SJSA1 (cell line): ENCODE measurements around the gene MRTFA. TPM values are rescaled to one million over a fixed set of nuclear protein-coding genes. Genes with fewer than 3 reads are reported as not detected.

Experiments used
- DNase-seq, 2 experiments: peaks; one replicate each; pipeline ENCODE4 v3.0.0-alpha.2; 2015 to 2020; ENCODE audit warnings: low spot score in 2 of 2, low read depth in 1 of 2
- H3K27ac ChIP-seq: fragments of 250-450 bp; sonication (Bioruptor Pico); 2 replicates; pipeline ENCODE4 v1.5.1; 2020; ENCODE audit warnings: mild to moderate bottlenecking, moderate library complexity
- H3K27me3 ChIP-seq: fragments of 250-450 bp; sonication (Bioruptor Pico); replicated peaks from 2 replicates; pipeline ENCODE4 v1.5.1; 2020; ENCODE audit warnings: mild to moderate bottlenecking, moderate library complexity
- H3K36me3 ChIP-seq: fragments of 250-450 bp; sonication (Bioruptor Pico); 2 replicates; pipeline ENCODE4 v1.5.1; 2020; ENCODE audit warnings: mild to moderate bottlenecking
- H3K4me1 ChIP-seq: fragments of 250-450 bp; sonication (Bioruptor Pico); replicated peaks from 2 replicates; pipeline ENCODE4 v1.6.1; 2021; ENCODE audit warnings: mild to moderate bottlenecking
- H3K4me3 ChIP-seq: fragments of 250-450 bp; sonication (Bioruptor Pico); 2 replicates; pipeline ENCODE4 v1.5.1; 2020; ENCODE audit warnings: mild to moderate bottlenecking
- H3K9me3 ChIP-seq: fragments of 250-450 bp; sonication (Bioruptor Pico); replicated peaks from 2 replicates; pipeline ENCODE4 v1.5.1; 2020; ENCODE audit warnings: mild to moderate bottlenecking
- total RNA-seq: library from RNA; depleted of rRNA; stranded (reverse); fragments of >200 nt; shearing (Covaris generic); gene quantifications from 2 replicates; pipeline ENCODE4 v1.2.3, GENCODE V29; 2014

Gene MRTFA
- total RNA-seq, 1 experiment from 2014 or later, result 27.8 TPM

- Histone ChIP-seq H3K4me3 (no peak overlapping the region), H3K27me3 (no peaks in the 10 kb centered on the region), H3K9me3 (no peaks in the 10 kb centered on the region; the same call in 1 of the 2 replicates), H3K36me3 (peaks cover 90% of the 10 kb centered on the region), H3K27ac (no peak overlapping the region), H3K4me1 (peaks cover 18% of the 10 kb centered on the region)
- DNase-seq, result no peak
Observed at GRCh38 chr22:40422558-40423309, 213.8 kb downstream of the MRTFA start.

DNA sequence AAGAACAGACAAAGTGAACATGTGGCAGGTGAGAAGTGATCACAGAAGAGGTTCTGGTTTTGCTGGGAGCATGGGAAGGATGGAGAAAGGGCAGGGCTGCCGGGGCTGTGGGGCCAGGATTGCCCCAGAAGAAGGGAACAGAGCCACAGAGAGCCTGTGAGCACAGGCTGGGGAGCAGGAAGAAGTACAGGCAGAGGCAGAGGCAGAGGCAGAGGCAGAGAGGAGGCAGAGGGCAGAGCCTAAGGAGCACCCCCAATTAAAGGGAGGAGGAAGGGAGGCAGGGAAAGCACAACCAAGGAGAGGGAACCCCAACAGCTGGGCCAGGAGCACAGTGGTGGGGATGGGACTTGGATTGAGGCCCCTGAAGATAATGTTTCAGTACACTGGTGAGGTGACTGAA lies 214.6 kb downstream of the MRTFA start:
- Histone ChIP-seq H3K4me1 (peaks cover 10% of the 10 kb centered on the region), H3K4me3 (no peak overlapping the region), H3K27ac (no peak overlapping the region), H3K36me3 (peaks cover 88% of the 10 kb centered on the region), H3K27me3 (no peaks in the 10 kb centered on the region), H3K9me3 (no peaks in the 10 kb centered on the region)
- DNase-seq, result no peak

DNA sequence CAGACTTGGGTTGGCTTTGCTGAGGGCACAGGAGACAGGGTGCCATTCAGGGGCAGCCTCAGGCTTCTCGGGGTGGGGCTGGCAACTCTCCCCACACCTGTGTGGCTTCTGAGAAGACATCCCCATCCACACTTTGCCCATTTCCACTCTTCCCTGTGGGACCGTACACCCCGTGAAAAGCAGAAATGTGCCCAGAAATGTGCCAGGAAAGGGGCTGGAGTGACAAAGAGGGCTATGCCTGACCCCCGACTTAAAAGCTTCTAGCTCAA lies 215.5 kb downstream of the MRTFA start:
- Histone ChIP-seq H3K27ac (no peak overlapping the region), H3K4me3 (no peak overlapping the region), H3K9me3 (no peaks in the 10 kb centered on the region), H3K27me3 (no peaks in the 10 kb centered on the region), H3K4me1 (peaks cover under 1% of the 10 kb centered on the region; the same call in 1 of the 2 replicates), H3K36me3 (peaks cover 93% of the 10 kb centered on the region)
- no peak for DNase-seq

GRCh38 chr22:40420341-40421081 lies 216.0 kb downstream of the MRTFA start:
- H3K27ac ChIP-seq, result no peak overlapping the region
- DNase-seq, result no peak
- no peak overlapping the region for H3K4me3 ChIP-seq
- H3K9me3 ChIP-seq, result no peaks in the 10 kb centered on the region
- H3K36me3 ChIP-seq, result peaks cover 92% of the 10 kb centered on the region
- no peaks in the 10 kb centered on the region for H3K4me1 ChIP-seq
- no peaks in the 10 kb centered on the region for H3K27me3 ChIP-seq

DNA sequence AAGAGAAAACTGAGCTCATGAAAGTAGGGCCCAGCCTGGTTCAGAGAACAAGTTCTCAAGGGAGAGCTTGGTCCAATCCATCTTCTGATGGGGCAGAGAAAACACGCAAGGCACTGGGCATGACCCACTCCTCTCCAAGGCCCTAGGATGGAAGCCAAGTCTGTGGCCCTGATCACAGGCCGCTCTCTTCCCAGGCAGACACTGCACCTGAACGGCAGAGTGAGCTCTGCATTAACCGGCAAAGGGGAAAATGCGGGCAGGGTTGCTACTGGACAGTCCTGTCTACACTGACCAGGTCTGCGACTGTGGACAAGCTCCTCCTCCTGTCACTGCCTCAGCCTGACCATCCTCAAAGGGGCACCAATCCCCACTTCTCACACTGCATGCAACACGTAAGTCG lies 216.8 kb downstream of the MRTFA start:
- Histone ChIP-seq H3K9me3 (no peaks in the 10 kb centered on the region), H3K27me3 (no peaks in the 10 kb centered on the region), H3K27ac (no peak overlapping the region), H3K36me3 (peaks cover 86% of the 10 kb centered on the region), H3K4me1 (no peaks in the 10 kb centered on the region), H3K4me3 (no peak overlapping the region)
- DNase-seq, result no peak

DNA sequence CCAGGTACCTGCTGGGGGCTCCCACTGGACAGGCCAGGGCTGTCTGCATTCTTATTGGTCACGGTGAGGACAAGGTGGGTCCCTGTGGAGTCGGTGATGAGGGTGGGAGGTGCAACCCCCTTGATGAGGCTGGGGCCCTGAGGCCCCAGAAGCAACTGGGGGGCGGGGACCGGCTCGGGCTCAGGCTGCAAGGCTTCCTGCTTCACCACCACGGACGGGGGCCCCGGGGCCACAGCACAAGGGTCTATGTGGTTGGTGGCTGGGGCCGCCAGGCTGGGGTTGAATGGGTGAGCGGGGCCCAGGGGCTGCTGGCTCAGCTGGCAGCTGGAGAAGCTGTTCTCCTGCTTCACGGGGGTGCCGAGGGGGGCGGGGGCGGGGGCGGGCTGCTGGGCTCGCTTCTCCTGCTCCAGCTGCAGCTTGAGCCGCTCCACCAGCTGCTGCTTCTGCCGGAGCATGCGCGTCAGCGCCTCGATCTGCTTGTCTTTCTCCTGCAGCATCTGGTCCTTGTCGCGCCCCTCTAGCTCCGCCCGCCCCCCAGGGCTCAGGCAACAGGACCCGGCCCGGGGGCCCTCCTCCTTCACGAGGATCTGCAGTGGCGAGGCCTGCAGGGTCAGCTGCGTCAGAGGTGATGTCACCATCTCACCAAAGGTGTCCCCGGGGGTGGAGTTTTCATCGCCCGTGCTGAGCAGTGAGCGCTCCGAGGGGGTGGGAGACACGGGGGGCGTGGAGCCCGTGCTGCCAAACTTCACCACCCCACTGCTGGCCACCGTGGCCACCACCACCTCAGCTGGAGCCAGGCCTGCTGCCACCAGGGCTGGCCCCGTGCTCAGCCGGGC lies 217.9 kb downstream of the MRTFA start:
- no peaks in the 10 kb centered on the region for H3K27me3 ChIP-seq
- no peak overlapping the region for H3K4me3 ChIP-seq
- H3K36me3 ChIP-seq, result peaks cover 82% of the 10 kb centered on the region
- no peaks in the 10 kb centered on the region for H3K9me3 ChIP-seq
- no peak overlapping the region for H3K27ac ChIP-seq
- DNase-seq, result no peak
- no peaks in the 10 kb centered on the region for H3K4me1 ChIP-seq

GRCh38 chr22:40417881-40418280 lies 218.6 kb downstream of the MRTFA start:
- Histone ChIP-seq H3K36me3 (peaks cover 75% of the 10 kb centered on the region), H3K27ac (no peak overlapping the region), H3K9me3 (no peaks in the 10 kb centered on the region), H3K4me3 (no peak overlapping the region), H3K27me3 (no peaks in the 10 kb centered on the region), H3K4me1 (no peaks in the 10 kb centered on the region)
- DNase-seq, result no peak

DNA sequence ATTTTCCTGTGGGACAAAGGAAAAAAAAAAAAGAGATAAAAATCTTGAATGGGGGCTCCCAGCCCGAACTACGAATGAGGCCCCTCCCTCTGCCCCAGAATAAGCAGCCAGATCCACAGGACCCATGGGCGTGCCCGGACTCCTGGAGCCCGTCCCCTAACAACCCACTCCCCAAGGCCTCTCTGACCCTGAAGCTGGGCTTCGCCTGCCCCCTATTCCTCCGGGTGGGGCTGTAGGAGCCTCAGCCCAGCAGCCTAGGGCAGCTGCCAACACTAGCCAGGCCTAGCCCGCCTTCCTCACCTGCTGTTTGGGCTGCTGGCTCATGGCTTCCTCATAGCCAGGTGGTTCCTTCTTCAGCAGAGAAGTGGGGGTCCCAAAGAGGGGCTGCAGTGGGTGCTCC lies 219.5 kb downstream of the MRTFA start:
- no peak for DNase-seq
- Histone ChIP-seq H3K4me3 (no peak overlapping the region), H3K36me3 (peaks cover 75% of the 10 kb centered on the region), H3K9me3 (no peaks in the 10 kb centered on the region), H3K27ac (no peak overlapping the region), H3K27me3 (no peaks in the 10 kb centered on the region), H3K4me1 (no peaks in the 10 kb centered on the region)

DNA sequence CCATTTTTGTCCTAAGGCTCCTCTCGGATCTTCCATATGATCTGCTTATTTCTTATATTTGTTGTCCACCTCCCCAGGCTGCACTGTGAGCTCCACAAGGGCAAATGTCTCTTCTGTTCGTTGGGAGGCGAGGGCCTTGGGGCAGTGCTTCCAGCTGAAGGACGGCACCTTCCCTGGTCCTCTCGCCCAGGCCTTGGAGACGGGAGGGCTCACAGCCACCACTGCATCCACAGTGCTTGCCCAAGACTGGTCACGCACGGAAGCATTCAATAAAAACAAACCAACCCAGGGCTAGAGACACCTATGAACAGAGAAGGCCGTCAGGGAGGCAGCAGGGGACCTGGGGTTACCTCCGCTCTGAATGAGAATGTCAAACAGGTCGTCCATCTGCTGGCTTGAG lies 219.9 kb downstream of the MRTFA start:
- H3K9me3 ChIP-seq, result no peaks in the 10 kb centered on the region
- no peaks in the 10 kb centered on the region for H3K4me1 ChIP-seq
- no peaks in the 10 kb centered on the region for H3K27me3 ChIP-seq
- no peak overlapping the region for H3K27ac ChIP-seq
- H3K4me3 ChIP-seq, result no peak overlapping the region
- peaks cover 76% of the 10 kb centered on the region for H3K36me3 ChIP-seq
- no peak for DNase-seq

- Histone ChIP-seq H3K27me3 (no peaks in the 10 kb centered on the region), H3K9me3 (no peaks in the 10 kb centered on the region), H3K27ac (no peak overlapping the region), H3K4me3 (no peak overlapping the region), H3K36me3 (peaks cover 76% of the 10 kb centered on the region), H3K4me1 (no peaks in the 10 kb centered on the region)
- no peak for DNase-seq
Observed at GRCh38 chr22:40416267-40416570, 220.3 kb downstream of the MRTFA start.

DNA sequence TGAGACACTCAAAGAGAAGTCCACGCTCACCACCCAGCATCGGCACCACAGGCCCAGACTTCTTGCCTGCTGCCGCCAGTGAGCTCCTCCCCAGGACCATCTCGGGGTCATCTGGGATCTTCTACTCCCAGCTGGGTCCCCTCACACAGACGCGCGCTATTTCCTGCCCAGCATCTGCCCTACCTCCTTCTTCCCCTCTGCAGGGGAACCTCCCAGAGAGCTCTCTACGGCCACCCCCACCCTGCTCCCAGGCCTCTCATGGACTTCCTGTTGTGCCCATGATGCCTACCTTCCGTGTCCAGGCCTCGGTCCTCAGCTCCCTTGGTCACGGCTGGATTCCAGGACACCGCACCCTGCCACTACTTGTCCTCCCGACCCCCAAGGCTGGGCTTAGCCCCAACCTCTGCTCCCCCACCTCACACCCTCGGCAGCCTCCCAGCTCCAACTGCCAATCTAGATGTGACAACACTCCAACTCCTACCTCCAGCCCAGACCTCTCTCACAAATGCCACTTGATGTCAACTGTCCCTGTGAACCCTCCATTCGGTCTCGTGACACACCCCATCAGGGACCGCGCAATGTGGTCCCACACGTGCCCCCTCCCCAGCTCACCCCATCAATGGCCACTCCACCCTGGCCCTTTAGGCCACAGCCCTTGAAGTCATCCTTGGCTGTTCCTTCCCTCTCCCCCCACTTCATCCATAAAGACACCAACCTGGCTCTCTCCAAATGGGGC lies 220.8 kb downstream of the MRTFA start:
- Histone ChIP-seq H3K27ac (no peak overlapping the region), H3K9me3 (no peaks in the 10 kb centered on the region), H3K4me3 (no peak overlapping the region), H3K4me1 (no peaks in the 10 kb centered on the region), H3K27me3 (no peaks in the 10 kb centered on the region), H3K36me3 (peaks cover 76% of the 10 kb centered on the region)
- no peak for DNase-seq

DNA sequence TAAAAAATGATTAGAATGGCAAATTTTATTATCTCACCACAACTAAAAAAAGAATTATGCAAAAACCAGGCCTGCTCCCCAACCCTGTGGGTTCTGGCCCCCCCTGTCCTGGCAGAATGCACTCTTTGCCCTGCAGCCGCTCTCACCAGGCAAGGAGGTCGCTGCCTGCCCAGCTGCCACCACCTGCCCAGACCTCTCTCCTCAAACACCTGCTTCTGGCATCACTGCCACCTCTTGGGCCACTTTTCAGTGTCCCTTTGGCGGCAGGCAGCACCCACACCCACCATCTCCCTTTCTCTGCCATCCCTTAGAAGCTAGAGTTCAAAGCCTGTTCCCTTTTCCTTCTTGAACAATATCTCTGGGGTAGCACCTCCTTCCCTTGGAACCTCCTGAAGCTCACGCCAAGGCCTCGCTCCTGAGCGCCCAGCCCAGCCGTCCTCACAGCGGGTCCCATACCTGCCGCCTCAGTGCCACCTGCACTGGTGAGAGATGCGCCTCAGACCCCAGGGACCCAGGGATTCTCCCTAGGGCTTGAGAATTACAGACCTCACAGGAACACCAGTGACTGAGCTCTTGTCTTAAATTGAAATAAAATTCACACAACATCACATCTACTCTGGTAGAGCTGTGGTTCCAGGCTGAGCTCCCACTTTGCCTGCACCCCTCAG lies 221.5 kb downstream of the MRTFA start:
- Histone ChIP-seq H3K9me3 (no peaks in the 10 kb centered on the region), H3K36me3 (peaks cover 76% of the 10 kb centered on the region), H3K27me3 (no peaks in the 10 kb centered on the region), H3K4me3 (no peak overlapping the region), H3K4me1 (peaks cover 6% of the 10 kb centered on the region), H3K27ac (no peak overlapping the region)
- DNase-seq, result no peak

- H3K36me3 ChIP-seq, result peaks cover 76% of the 10 kb centered on the region
- no peak overlapping the region for H3K27ac ChIP-seq
- no peak for DNase-seq
Observed at GRCh38 chr22:40414311-40414710, 222.2 kb downstream of the MRTFA start.

More at GRCh38 chr22:40414311-40414710, 222.2 kb downstream of the MRTFA start:
- no peaks in the 10 kb centered on the region for H3K9me3 ChIP-seq
- no peak overlapping the region for H3K4me3 ChIP-seq
- H3K27me3 ChIP-seq, result no peaks in the 10 kb centered on the region
- peaks cover 11% of the 10 kb centered on the region for H3K4me1 ChIP-seq
